ENCODE data around the gene LONRF3.
"Not testable (repeated sequence)": the region's sequence is repeated elsewhere in the genome, so short reads cannot be mapped to it uniquely, and the experiment has no call there.

LONRF3 gene

GRCh38 chrX:118989886-118990285 lies 15.5 kb downstream of the LONRF3 start:
- DNase-seq, result no peak

- DNase-seq, result no peak
These were observed 16.3 kb downstream of the LONRF3 start for GRCh38 chrX:118990512-118991227.

GRCh38 chrX:118992441-118993121 lies 18.2 kb downstream of the LONRF3 start:
- DNase-seq, result not testable (repeated sequence)

- DNase-seq, result no peak
These were observed 29.0 kb downstream of the LONRF3 start for GRCh38 chrX:119003462-119003861.

- peak; percentile 25 for DNase-seq
These were observed 30.6 kb downstream of the LONRF3 start for GRCh38 chrX:119004920-119005524.

GRCh38 chrX:119007189-119007770 lies 32.9 kb downstream of the LONRF3 start:
- no peak for DNase-seq

GRCh38 chrX:119008110-119008744 lies 33.8 kb downstream of the LONRF3 start:
- peak; percentile 13 for DNase-seq

GRCh38 chrX:119009071-119009470 lies 34.7 kb downstream of the LONRF3 start:
- DNase-seq, result no peak

GRCh38 chrX:119010491-119010890 lies 36.1 kb downstream of the LONRF3 start:
- no peak for DNase-seq

GRCh38 chrX:119013164-119013563 lies 38.7 kb downstream of the LONRF3 start:
- no peak for DNase-seq

GRCh38 chrX:119015407-119016237 lies 41.2 kb downstream of the LONRF3 start:
- DNase-seq, result peak; percentile 91

GRCh38 chrX:119017077-119017476 lies 42.7 kb downstream of the LONRF3 start:
- no peak for DNase-seq

- no peak for DNase-seq
These were observed 51.5 kb downstream of the LONRF3 start for GRCh38 chrX:119025900-119026299.

- not testable (repeated sequence) for DNase-seq
These were observed 51.9 kb downstream of the LONRF3 start for GRCh38 chrX:119026344-119026743.

- DNase-seq, result not testable (repeated sequence)
These were observed 53.7 kb downstream of the LONRF3 start for GRCh38 chrX:119027960-119028732.

- no peak for DNase-seq
These were observed 54.4 kb downstream of the LONRF3 start for GRCh38 chrX:119028733-119029330.

- not testable (repeated sequence) for DNase-seq
These were observed 55.2 kb downstream of the LONRF3 start for GRCh38 chrX:119029656-119030055.

GRCh38 chrX:119030990-119031389 lies 56.6 kb downstream of the LONRF3 start:
- no peak for DNase-seq

- no peak for DNase-seq
These were observed 62.0 kb downstream of the LONRF3 start for GRCh38 chrX:119036107-119037029.

- no peak for DNase-seq
These were observed 66.0 kb downstream of the LONRF3 start for GRCh38 chrX:119040432-119040831.

Measured in EL (cell line).